HG03175 (cell line): ENCODE data around the gene SLC12A5.
"Not testable (repeated sequence)": the region's sequence is repeated elsewhere in the genome, so short reads cannot be mapped to it uniquely, and the experiment has no call there.

Source experiments
- ATAC-seq: cut with Tn5 transposase; IDR thresholded peaks from one replicate; pipeline ENCODE4 v1.9.1; 2021; ENCODE audit warnings: mild to moderate bottlenecking, moderate library complexity; ENCODE audit not compliant: unreplicated experiment

Gene SLC12A5

GRCh38 chr20:46028772-46029371 is at the start of gene SLC12A5:
Gene SLC12A5, plus strand, starts transcription at chr20:46029215. Its CDS starts 130 bp downstream, at chr20:46029345.
- no peak for ATAC-seq

GRCh38 chr20:45981261-45981660 is 47.8 kb upstream of the SLC12A5 start:
- ATAC-seq, result no peak

- no peak for ATAC-seq
These were observed 45.7 kb upstream of the SLC12A5 start for GRCh38 chr20:45983279-45983743.

GRCh38 chr20:45985573-45985972 is 43.4 kb upstream of the SLC12A5 start:
- ATAC-seq, result no peak

GRCh38 chr20:45987108-45987780 is 41.8 kb upstream of the SLC12A5 start:
- no peak for ATAC-seq

GRCh38 chr20:45988830-45989229 is 40.2 kb upstream of the SLC12A5 start:
- ATAC-seq, result not testable (repeated sequence)

GRCh38 chr20:45991616-45992015 is 37.4 kb upstream of the SLC12A5 start:
- ATAC-seq, result no peak

GRCh38 chr20:45993197-45993951 is 35.6 kb upstream of the SLC12A5 start:
- no peak for ATAC-seq

- ATAC-seq, result no peak
These were observed 34.1 kb upstream of the SLC12A5 start for GRCh38 chr20:45994761-45995493.

- ATAC-seq, result not testable (repeated sequence)
These were observed 33.4 kb upstream of the SLC12A5 start for GRCh38 chr20:45995495-45996097.

- no peak for ATAC-seq
These were observed 31.8 kb upstream of the SLC12A5 start for GRCh38 chr20:45997187-45997586.

GRCh38 chr20:45998337-45998736 is 30.7 kb upstream of the SLC12A5 start:
- no peak for ATAC-seq

- no peak for ATAC-seq
These were observed 30.3 kb upstream of the SLC12A5 start for GRCh38 chr20:45998761-45999160.

GRCh38 chr20:45999557-46000261 is 29.3 kb upstream of the SLC12A5 start:
- ATAC-seq, result no peak

GRCh38 chr20:46000262-46000996 is 28.6 kb upstream of the SLC12A5 start:
- no peak for ATAC-seq

GRCh38 chr20:46001498-46001897 is 27.5 kb upstream of the SLC12A5 start:
- no peak for ATAC-seq

- ATAC-seq, result no peak
These were observed 27.0 kb upstream of the SLC12A5 start for GRCh38 chr20:46002008-46002407.

GRCh38 chr20:46004187-46004586 is 24.8 kb upstream of the SLC12A5 start:
- ATAC-seq, result no peak

GRCh38 chr20:46004889-46005473 is 24.0 kb upstream of the SLC12A5 start:
- no peak for ATAC-seq
